DOHH2 (cell line): ENCODE measurements around the gene AMY1C.

Experiments
- H3F3A ChIP-seq: fragments of 200-600 bp; sonication (generic), shearing (Covaris generic); 2 replicates; pipeline ENCODE4 v1.6.0; 2016; ENCODE audit warnings: antibody characterized with exemption, mild to moderate bottlenecking; ENCODE audit not compliant: control insufficient read depth, insufficient read depth
- H3K27ac ChIP-seq: fragments of 200-600 bp; sonication (generic); 2 replicates; pipeline ENCODE4 v1.5.1; 2014; ENCODE audit warnings: low read depth, mild to moderate bottlenecking, low read length, moderate library complexity
- H3K27me3 ChIP-seq: fragments of 200-600 bp; sonication (generic); 2 replicates; pipeline ENCODE4 v1.6.1; 2014; ENCODE audit warnings: mild to moderate bottlenecking, low read length, mixed read lengths; ENCODE audit not compliant: control insufficient read depth
- H3K36me3 ChIP-seq: fragments of 200-600 bp; sonication (generic); 2 replicates; pipeline ENCODE4 v1.6.1; 2014; ENCODE audit warnings: mild to moderate bottlenecking, low read length, moderate library complexity, mixed read lengths; ENCODE audit not compliant: control insufficient read depth
- H3K4me1 ChIP-seq: fragments of 200-600 bp; sonication (generic); 2 replicates; pipeline ENCODE4 v1.6.1; 2014; ENCODE audit warnings: mild to moderate bottlenecking, low read length, mixed read lengths; ENCODE audit not compliant: control insufficient read depth
- H3K4me2 ChIP-seq: fragments of 200-600 bp; sonication (generic); 2 replicates; pipeline ENCODE4 v1.6.0; 2014; ENCODE audit warnings: mild to moderate bottlenecking, low read length, moderate library complexity
- H3K4me3 ChIP-seq: fragments of 200-600 bp; sonication (generic); 2 replicates; pipeline ENCODE4 v1.5.1; 2014; ENCODE audit warnings: mild to moderate bottlenecking, low read length, mixed read lengths
- H3K79me2 ChIP-seq: fragments of 200-600 bp; sonication (generic); 2 replicates; pipeline ENCODE4 v1.6.1; 2014; ENCODE audit warnings: mild to moderate bottlenecking, low read length, mixed read lengths; ENCODE audit not compliant: control insufficient read depth
- H3K9me2 ChIP-seq: fragments of 200-600 bp; sonication (generic); replicated peaks from 2 replicates; pipeline ENCODE4 v1.6.1; 2014; ENCODE audit warnings: mild to moderate bottlenecking, low read length, mixed read lengths; ENCODE audit not compliant: control insufficient read depth
- H3K9me3 ChIP-seq: fragments of 200-600 bp; sonication (generic); 2 replicates; pipeline ENCODE4 v1.6.1; 2014; ENCODE audit warnings: antibody characterized with exemption, low read length, mixed read lengths; ENCODE audit not compliant: control insufficient read depth, insufficient read depth
- H4K20me1 ChIP-seq: fragments of 200-600 bp; sonication (generic); 2 replicates; pipeline ENCODE4 v1.6.0; 2014; ENCODE audit warnings: low read depth, mild to moderate bottlenecking, antibody characterized with exemption, low read length, moderate library complexity; ENCODE audit not compliant: control insufficient read depth, insufficient read depth
- EZH2phosphoT487 ChIP-seq: fragments of 200-600 bp; sonication (generic); IDR thresholded peaks from 2 replicates; pipeline ENCODE4 v1.6.1; 2017; ENCODE audit warnings: borderline replicate concordance, mild to moderate bottlenecking, antibody characterized with exemption, low read length, moderate library complexity, mixed read lengths
- TF ChIP-seq, protein P1 (sequence below): fragments of 200-600 bp; sonication (generic); IDR thresholded peaks from one replicate; pipeline ENCODE4 v1.5.1; 2014; ENCODE audit warnings: antibody characterized with exemption, mild to moderate bottlenecking, low read depth, low read length; ENCODE audit not compliant: poor library complexity, severe bottlenecking

AMY1C gene

GRCh38 chr1:103783944-103784377 is 34.3 kb downstream of the AMY1C start:
- Histone ChIP-seq H3K27ac (no peak overlapping the region), H3K36me3 (no peaks in the 10 kb centered on the region), H3K4me1 (peaks cover 7% of the 10 kb centered on the region; the same call in 1 of the 2 replicates), H3K4me3 (no peak overlapping the region), H3F3A (no peaks in the 10 kb centered on the region), H3K9me2 (no peaks in the 10 kb centered on the region), H4K20me1 (no peaks in the 10 kb centered on the region), H3K27me3 (no peaks in the 10 kb centered on the region), H3K79me2 (no peaks in the 10 kb centered on the region), H3K4me2 (no peak overlapping the region), H3K9me3 (no peaks in the 10 kb centered on the region)
- TF ChIP-seq, protein P1, sequence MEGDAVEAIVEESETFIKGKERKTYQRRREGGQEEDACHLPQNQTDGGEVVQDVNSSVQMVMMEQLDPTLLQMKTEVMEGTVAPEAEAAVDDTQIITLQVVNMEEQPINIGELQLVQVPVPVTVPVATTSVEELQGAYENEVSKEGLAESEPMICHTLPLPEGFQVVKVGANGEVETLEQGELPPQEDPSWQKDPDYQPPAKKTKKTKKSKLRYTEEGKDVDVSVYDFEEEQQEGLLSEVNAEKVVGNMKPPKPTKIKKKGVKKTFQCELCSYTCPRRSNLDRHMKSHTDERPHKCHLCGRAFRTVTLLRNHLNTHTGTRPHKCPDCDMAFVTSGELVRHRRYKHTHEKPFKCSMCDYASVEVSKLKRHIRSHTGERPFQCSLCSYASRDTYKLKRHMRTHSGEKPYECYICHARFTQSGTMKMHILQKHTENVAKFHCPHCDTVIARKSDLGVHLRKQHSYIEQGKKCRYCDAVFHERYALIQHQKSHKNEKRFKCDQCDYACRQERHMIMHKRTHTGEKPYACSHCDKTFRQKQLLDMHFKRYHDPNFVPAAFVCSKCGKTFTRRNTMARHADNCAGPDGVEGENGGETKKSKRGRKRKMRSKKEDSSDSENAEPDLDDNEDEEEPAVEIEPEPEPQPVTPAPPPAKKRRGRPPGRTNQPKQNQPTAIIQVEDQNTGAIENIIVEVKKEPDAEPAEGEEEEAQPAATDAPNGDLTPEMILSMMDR = no peak
- TF ChIP-seq EZH2phosphoT487 = no peak

DNA sequence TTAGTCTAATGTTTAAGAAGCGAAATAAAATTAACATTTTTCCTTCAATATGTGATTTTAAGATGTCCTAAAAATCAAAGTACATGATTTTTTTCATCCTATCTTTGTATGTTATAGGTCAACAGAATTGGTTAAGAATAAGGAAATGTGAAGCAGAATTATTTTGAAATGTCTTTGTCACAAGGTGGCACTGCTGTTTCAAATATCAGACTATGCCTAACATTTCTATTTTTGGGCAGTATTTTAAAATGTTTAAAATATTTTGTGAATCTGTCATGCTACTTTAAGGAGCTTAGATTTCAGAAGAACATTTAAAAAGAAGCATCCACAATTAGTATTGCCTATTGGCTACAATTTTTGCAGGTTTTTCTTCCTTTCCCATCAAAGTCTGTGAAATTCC is 38.7 kb downstream of the AMY1C start:
- H3K27me3 ChIP-seq = no peaks in the 10 kb centered on the region
- no peaks in the 10 kb centered on the region for H3F3A ChIP-seq
- TF ChIP-seq, protein P1 = no peak
- no peak for TF ChIP-seq EZH2phosphoT487
- no peaks in the 10 kb centered on the region for H3K9me3 ChIP-seq
- H3K4me2 ChIP-seq = no peak overlapping the region
- no peaks in the 10 kb centered on the region for H3K79me2 ChIP-seq
- H3K4me3 ChIP-seq = no peak overlapping the region
- no peaks in the 10 kb centered on the region for H3K36me3 ChIP-seq
- H4K20me1 ChIP-seq = no peaks in the 10 kb centered on the region
- no peaks in the 10 kb centered on the region for H3K9me2 ChIP-seq
- H3K4me1 ChIP-seq = peaks cover 7% of the 10 kb centered on the region; the same call in 1 of the 2 replicates
- H3K27ac ChIP-seq = no peak overlapping the region

- Histone ChIP-seq H4K20me1 (no peaks in the 10 kb centered on the region), H3K27me3 (no peaks in the 10 kb centered on the region), H3K4me3 (no peak overlapping the region), H3K9me3 (no peaks in the 10 kb centered on the region), H3K79me2 (no peaks in the 10 kb centered on the region), H3K4me2 (no peak overlapping the region), H3F3A (no peaks in the 10 kb centered on the region), H3K9me2 (no peaks in the 10 kb centered on the region), H3K4me1 (no peaks in the 10 kb centered on the region), H3K36me3 (no peaks in the 10 kb centered on the region), H3K27ac (no peak overlapping the region)
- TF ChIP-seq, protein P1 = no peak
- no peak for TF ChIP-seq EZH2phosphoT487
Measured at GRCh38 chr1:103790172-103790571, 40.5 kb downstream of the AMY1C start.
